CD1c-positive myeloid dendritic cell (primary cell): ENCODE measurements around the gene HIGD1A.

Source experiments
- DNase-seq: peaks from one replicate; pipeline ENCODE4 v3.0.0-alpha.2; 2016; ENCODE audit errors: extremely low spot score

Gene HIGD1A

GRCh38 chr3:42735019-42735418 lies 69.3 kb downstream of the HIGD1A start:
- DNase-seq: no peak

- DNase-seq: no peak
Observed at GRCh38 chr3:42734263-42734860, 69.9 kb downstream of the HIGD1A start.

- no peak for DNase-seq
Observed at GRCh38 chr3:42733501-42734262, 70.6 kb downstream of the HIGD1A start.
